Glomerular visceral epithelial cell (primary cell): Measurements from ENCODE around the gene GPR176.

ENCODE experiments used
- DNase-seq: peaks from one replicate; pipeline ENCODE4 v3.0.0-alpha.2; 2016; ENCODE audit errors: extremely low spot score

The GPR176 gene

GRCh38 chr15:39889601-39890000 is 30.5 kb downstream of the GPR176 start:
- no peak for DNase-seq

- DNase-seq = no peak
These were observed 31.3 kb downstream of the GPR176 start for GRCh38 chr15:39888809-39889208.

- DNase-seq = no peak
These were observed 31.8 kb downstream of the GPR176 start for GRCh38 chr15:39888243-39888642.

- DNase-seq = peak; percentile 44
These were observed 32.2 kb downstream of the GPR176 start for GRCh38 chr15:39887832-39888231.

- DNase-seq = no peak
These were observed 32.9 kb downstream of the GPR176 start for GRCh38 chr15:39887211-39887610.

GRCh38 chr15:39886418-39886817 is 33.6 kb downstream of the GPR176 start:
- DNase-seq = no peak

GRCh38 chr15:39885099-39885777 is 34.8 kb downstream of the GPR176 start:
- DNase-seq = no peak

- DNase-seq = no peak
These were observed 35.7 kb downstream of the GPR176 start for GRCh38 chr15:39884351-39884750.

- DNase-seq = no peak
These were observed 37.5 kb downstream of the GPR176 start for GRCh38 chr15:39882602-39883001.

- no peak for DNase-seq
These were observed 38.3 kb downstream of the GPR176 start for GRCh38 chr15:39881790-39882189.

- DNase-seq = no peak
These were observed 39.2 kb downstream of the GPR176 start for GRCh38 chr15:39880718-39881387.

- no peak for DNase-seq
These were observed 41.7 kb downstream of the GPR176 start for GRCh38 chr15:39878406-39878785.

- DNase-seq = no peak
These were observed 45.0 kb downstream of the GPR176 start for GRCh38 chr15:39874890-39875549.

GRCh38 chr15:39873978-39874377 is 46.1 kb downstream of the GPR176 start:
- DNase-seq = no peak

- no peak for DNase-seq
These were observed 49.5 kb downstream of the GPR176 start for GRCh38 chr15:39870537-39870936.

GRCh38 chr15:39869858-39870515 is 50.1 kb downstream of the GPR176 start:
- DNase-seq = no peak

- no peak for DNase-seq
These were observed 50.8 kb downstream of the GPR176 start for GRCh38 chr15:39869254-39869653.

- no peak for DNase-seq
These were observed 51.7 kb downstream of the GPR176 start for GRCh38 chr15:39868396-39868795.

- no peak for DNase-seq
These were observed 56.0 kb downstream of the GPR176 start for GRCh38 chr15:39864116-39864515.

- DNase-seq = no peak
These were observed 59.2 kb downstream of the GPR176 start for GRCh38 chr15:39860871-39861270.

GRCh38 chr15:39860200-39860599 is 59.9 kb downstream of the GPR176 start:
- DNase-seq = no peak

GRCh38 chr15:39859636-39860035 is 60.4 kb downstream of the GPR176 start:
- DNase-seq = no peak

GRCh38 chr15:39857132-39857531 is 62.9 kb downstream of the GPR176 start:
- no peak for DNase-seq
